ENCODE measurements around the gene MCF2L.
A peak's percentile ranks its signal among the peaks of the same experiment; 100 is the strongest.

The MCF2L gene

DNA sequence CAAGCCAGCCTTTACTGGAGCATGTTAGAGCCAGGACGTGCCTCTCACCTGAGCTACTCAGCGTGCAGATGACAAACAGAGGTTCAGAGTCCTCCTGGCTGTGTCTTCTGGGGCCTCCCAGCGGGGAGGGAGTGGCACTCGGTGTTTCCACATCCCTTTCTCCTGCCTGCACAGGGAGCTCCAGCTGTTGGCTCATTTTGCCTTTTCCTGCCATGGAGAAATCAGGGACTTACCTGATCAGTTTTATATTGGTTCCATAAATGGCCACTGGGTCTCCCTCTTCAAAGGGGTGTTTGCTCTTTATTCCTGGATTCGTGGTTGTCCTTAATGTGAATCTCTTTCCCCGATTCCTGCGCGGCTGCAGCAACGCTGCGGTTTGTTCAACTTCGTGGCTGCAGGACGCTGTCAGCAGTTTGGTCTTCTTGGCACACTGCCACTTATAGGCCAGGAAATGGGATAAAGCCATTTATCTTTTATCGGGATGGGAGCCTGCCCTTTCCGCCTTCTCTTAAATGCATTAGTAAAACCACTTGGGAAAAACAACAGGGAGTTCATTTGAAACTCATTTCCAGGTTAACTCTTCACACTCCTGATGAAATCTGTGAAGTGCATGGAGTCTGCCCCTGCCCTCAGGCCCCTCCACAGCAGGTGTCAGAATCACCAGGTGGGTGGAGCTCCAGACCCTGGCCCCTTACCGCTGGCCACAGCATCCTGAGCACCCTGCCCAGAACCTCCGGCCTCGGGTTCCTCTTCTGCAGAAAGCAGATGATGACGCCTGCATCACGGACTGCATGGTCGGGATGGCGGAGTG is 39.8 kb upstream of the MCF2L start:
- TF ChIP-seq, protein P1, sequence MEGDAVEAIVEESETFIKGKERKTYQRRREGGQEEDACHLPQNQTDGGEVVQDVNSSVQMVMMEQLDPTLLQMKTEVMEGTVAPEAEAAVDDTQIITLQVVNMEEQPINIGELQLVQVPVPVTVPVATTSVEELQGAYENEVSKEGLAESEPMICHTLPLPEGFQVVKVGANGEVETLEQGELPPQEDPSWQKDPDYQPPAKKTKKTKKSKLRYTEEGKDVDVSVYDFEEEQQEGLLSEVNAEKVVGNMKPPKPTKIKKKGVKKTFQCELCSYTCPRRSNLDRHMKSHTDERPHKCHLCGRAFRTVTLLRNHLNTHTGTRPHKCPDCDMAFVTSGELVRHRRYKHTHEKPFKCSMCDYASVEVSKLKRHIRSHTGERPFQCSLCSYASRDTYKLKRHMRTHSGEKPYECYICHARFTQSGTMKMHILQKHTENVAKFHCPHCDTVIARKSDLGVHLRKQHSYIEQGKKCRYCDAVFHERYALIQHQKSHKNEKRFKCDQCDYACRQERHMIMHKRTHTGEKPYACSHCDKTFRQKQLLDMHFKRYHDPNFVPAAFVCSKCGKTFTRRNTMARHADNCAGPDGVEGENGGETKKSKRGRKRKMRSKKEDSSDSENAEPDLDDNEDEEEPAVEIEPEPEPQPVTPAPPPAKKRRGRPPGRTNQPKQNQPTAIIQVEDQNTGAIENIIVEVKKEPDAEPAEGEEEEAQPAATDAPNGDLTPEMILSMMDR (IDR thresholded peaks at IDR 0.05; ENCODE audit: control insufficient read depth, extremely low read depth, insufficient read depth) = no peak
- no peak overlapping the region for H3K4me3 ChIP-seq (ENCODE audit: low read depth, low read length)
- no peak for DNase-seq (ENCODE audit: low read depth)

DNA sequence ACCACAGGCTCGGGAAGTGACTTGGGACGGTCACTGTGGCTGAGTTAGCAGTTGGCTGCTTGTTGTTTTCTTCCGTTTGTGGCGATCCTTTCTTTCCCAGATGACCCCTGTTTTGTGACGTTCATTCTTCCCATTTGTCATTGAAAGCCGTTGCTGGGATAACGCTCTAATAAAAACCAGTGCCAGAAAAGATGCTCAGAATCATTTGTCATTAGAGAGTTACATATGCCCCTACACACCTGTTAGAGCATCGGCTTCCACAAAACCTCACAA is 39.3 kb upstream of the MCF2L start:
- no peak for DNase-seq (ENCODE audit: low read depth)
- no peak overlapping the region for H3K4me3 ChIP-seq (ENCODE audit: low read depth, low read length)
- TF ChIP-seq, protein P1 (IDR thresholded peaks at IDR 0.05; ENCODE audit: control insufficient read depth, extremely low read depth, insufficient read depth) = no peak

DNA sequence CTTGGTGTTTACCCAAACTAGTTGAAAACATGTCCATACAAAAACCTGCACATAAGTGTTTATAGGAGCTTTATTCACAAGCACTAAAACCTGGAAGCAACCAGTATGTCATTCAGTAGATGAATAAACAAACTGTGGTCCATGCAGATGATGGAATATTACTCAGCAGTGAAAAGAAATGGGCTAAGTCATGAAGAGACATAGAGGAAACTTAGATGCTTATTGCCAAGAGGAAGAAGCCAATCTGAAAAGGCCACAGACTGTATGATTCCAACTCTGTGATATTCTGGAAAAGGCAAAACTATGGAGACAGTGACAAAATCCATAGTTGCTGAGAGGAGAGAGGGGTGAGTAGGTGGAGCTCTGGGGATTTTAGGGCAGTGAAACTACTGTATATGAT is 38.8 kb upstream of the MCF2L start:
- no peak overlapping the region for H3K4me3 ChIP-seq (ENCODE audit: low read depth, low read length)
- TF ChIP-seq, protein P1 (IDR thresholded peaks at IDR 0.05; ENCODE audit: control insufficient read depth, extremely low read depth, insufficient read depth) = no peak
- DNase-seq (ENCODE audit: low read depth) = no peak

DNA sequence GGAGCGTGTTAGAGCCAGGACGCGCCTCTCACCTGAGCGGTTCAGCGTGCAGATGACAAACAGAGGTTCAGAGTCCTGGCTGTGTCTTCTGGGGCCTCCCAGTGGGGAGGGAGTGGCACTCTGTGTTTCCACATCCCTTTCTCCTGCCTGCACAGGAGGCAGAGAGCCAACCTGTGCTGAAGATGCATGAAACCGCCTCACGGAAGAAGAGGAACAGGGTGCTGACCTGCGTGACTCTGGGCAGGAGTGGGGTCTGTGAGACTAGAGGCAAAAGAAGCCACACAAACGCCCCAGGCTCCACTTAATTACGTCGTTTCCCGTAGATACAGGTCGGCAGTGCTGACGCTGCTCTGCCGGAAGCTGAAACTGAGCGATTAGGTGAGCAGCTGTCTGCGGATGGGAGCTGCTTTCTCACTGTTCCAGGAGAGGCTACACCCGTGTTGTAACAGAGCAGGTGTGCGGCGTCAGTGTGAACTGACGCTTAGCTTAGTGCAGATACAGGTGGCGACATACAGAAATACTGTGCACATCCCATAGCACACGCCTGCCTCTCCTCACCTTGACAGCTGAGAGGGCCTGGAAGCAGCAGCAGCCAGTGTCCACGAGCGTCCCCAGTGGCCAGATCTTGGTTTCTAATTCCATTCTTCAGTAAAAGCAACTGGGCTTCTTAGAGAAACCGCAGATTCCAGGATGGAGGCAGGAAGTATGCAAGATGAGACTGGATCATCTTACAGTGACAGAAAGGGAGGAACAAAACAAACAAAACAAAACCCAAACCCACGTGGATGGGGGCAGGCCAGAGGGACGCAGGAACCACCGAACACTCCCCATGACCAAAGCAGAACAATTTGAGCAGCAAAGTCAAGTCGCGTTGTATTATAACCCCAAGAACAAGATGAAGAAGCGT is 37.7 kb upstream of the MCF2L start:
- H3K4me3 ChIP-seq (ENCODE audit: low read depth, low read length) = no peak overlapping the region
- no peak for DNase-seq (ENCODE audit: low read depth)

DNA sequence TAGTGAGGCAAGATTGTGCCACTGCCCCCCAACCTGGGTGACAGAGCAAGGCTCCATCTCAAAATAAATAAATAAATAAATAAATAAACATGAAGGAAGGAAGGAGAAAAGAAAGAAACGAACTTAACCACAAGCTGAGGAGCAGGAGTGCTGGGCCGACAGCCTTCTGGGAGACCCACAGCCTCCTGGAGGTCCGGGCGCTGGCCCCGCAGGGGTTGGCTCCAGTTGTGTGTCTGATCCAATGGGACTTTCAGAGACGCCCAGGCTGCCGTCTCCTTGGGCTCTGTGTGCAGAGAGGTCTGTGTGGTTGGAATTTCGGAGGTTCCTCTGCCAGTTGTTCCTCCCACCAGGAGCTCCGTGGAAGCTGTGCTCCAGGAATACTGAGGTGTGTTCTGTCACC is 36.0 kb upstream of the MCF2L start:
- TF ChIP-seq, protein P1 (IDR thresholded peaks at IDR 0.05; ENCODE audit: control insufficient read depth, extremely low read depth, insufficient read depth) = no peak
- H3K4me3 ChIP-seq (ENCODE audit: low read depth, low read length) = no peak overlapping the region
- no peak for DNase-seq (ENCODE audit: low read depth)

More for the DNA sequence above, 37.7 kb upstream of the MCF2L start:
- TF ChIP-seq, protein P1 (IDR thresholded peaks at IDR 0.05; ENCODE audit: control insufficient read depth, extremely low read depth, insufficient read depth) = peak; percentile 46

DNA sequence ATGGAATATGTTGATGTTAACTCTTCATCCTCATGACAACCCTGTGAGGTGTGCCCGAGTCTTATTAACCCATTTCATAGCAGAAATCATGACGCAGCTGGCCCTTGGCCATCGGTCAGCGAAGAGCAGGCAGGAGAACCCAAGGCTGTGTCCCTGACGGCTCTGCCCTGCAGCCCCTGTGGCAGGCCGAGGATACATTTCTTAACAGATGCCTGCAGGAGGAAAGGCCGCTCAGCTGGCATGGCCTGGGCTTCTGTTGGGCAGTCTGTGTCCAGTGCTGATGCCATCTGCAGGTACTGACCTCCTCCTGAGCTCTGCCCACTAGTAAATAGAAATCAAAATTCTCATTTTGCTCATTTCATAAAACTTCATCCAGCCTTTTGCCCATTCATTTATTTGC is 35.4 kb upstream of the MCF2L start:
- H3K4me3 ChIP-seq (ENCODE audit: low read depth, low read length) = no peak overlapping the region
- no peak for DNase-seq (ENCODE audit: low read depth)
- TF ChIP-seq, protein P1 (IDR thresholded peaks at IDR 0.05; ENCODE audit: control insufficient read depth, extremely low read depth, insufficient read depth) = no peak
